ENCODE data around the gene CCDC154. TPM values are rescaled to one million over a fixed set of nuclear protein-coding genes. Genes with fewer than 3 reads are reported as not detected.

Gene CCDC154
- total and polyA plus RNA-seq, 10 of the 15 experiments (the other 5 are each of a cell fraction or from before 2014, with no cell fraction given), result 0.06 to 0.26 (median 0.25) TPM; not detected in 7

- DNase-seq (ENCODE audit: low read depth, low spot score) (no peak), FAIRE-seq (no peak), ATAC-seq (no peak)
- Histone ChIP-seq H2AFZ (ENCODE audit: control insufficient read depth, low read depth, low read length) (no peak within 1 kb of the TSS), H3K4me3 (no peak within 1 kb of the TSS), H3K4me2 (ENCODE audit: control insufficient read depth, insufficient read depth) (no peak within 1 kb of the TSS), H4K20me1 (ENCODE audit: control insufficient read depth, insufficient read depth) (no peaks in the 10 kb centered on the region), H3K9me3 (replicated peaks; ENCODE audit: control insufficient read depth, insufficient read depth, low read length) (no peaks in the 10 kb centered on the region), H3K36me3 (ENCODE audit: control insufficient read depth in 2 of 2, insufficient read depth in 2 of 2, low read length in 1 of 2) (no peaks in the 10 kb centered on the region), H3K27ac (ENCODE audit: control insufficient read depth, insufficient read depth) (no peak within 1 kb of the TSS), H3K79me2 (ENCODE audit: control insufficient read depth, insufficient read depth, low read length) (peaks cover 4% of the 10 kb centered on the region), H3K4me1 (ENCODE audit: control insufficient read depth, insufficient read depth, low read length) (no peaks in the 10 kb centered on the region; the same call in 1 of the 2 replicates), H3K27me3 (replicated peaks in 1 of 2; ENCODE audit: control insufficient read depth in 2 of 2, insufficient read depth in 2 of 2, low read length in 1 of 2) (no peaks in the 10 kb centered on the region), H3K9ac (ENCODE audit: control insufficient read depth, insufficient read depth, low read length) (no peak within 1 kb of the TSS)
- in situ Hi-C loops (cut with MboI) (no loop called here), intact Hi-C loops (cut with micrococcal nuclease; ENCODE audit: unreplicated experiment) (no loop called here)
- POLR2A ChIA-PET, result no interaction called here
- 58% methylated on average over 19 of the region's 19 CpGs for WGBS (ENCODE audit: insufficient coverage, insufficient replicate concordance, low lambda C conversion rate, missing lambda C conversion rate)
- SMC1A ChIA-PET (ENCODE audit: uncharacterized antibody, unreplicated experiment), result no interaction called here
- CTCF ChIA-PET, result no interaction called here
- no TSS peak for BruUV-seq (replicated peaks)
- RAD21 ChIA-PET (ENCODE audit: unreplicated experiment), result no interaction called here
- TF ChIP-seq POLR2A (IDR thresholded peaks at IDR 0.05; ENCODE audit: low read depth, low read length), result no peak
- no peak for TF ChIP-seq POLR2AphosphoS2 (IDR thresholded peaks at IDR 0.05; ENCODE audit: low read depth, low read length)
- TF ChIP-seq NFYB (IDR thresholded peaks at IDR 0.05; ENCODE audit: insufficient read depth, low read depth, low read length), result no peak
- no peak for TF ChIP-seq IKZF2 (IDR thresholded peaks at IDR 0.05)
- no peak for TF ChIP-seq BCL3 (IDR thresholded peaks at IDR 0.05; ENCODE audit: borderline replicate concordance, insufficient read depth, low read depth, low read length, poor library complexity, severe bottlenecking)
- TF ChIP-seq, protein P1, sequence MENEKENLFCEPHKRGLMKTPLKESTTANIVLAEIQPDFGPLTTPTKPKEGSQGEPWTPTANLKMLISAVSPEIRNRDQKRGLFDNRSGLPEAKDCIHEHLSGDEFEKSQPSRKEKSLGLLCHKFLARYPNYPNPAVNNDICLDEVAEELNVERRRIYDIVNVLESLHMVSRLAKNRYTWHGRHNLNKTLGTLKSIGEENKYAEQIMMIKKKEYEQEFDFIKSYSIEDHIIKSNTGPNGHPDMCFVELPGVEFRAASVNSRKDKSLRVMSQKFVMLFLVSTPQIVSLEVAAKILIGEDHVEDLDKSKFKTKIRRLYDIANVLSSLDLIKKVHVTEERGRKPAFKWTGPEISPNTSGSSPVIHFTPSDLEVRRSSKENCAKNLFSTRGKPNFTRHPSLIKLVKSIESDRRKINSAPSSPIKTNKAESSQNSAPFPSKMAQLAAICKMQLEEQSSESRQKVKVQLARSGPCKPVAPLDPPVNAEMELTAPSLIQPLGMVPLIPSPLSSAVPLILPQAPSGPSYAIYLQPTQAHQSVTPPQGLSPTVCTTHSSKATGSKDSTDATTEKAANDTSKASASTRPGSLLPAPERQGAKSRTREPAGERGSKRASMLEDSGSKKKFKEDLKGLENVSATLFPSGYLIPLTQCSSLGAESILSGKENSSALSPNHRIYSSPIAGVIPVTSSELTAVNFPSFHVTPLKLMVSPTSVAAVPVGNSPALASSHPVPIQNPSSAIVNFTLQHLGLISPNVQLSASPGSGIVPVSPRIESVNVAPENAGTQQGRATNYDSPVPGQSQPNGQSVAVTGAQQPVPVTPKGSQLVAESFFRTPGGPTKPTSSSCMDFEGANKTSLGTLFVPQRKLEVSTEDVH (IDR thresholded peaks at IDR 0.05; ENCODE audit: low read depth, partially characterized antibody), result no peak
- no peak for TF ChIP-seq CEBPB (IDR thresholded peaks at IDR 0.05; ENCODE audit: borderline replicate concordance in 1 of 2, low read depth in 2 of 2, low read length in 2 of 2)
- TF ChIP-seq ATF7 (IDR thresholded peaks at IDR 0.05; ENCODE audit: low read depth), result no peak
- TF ChIP-seq RAD21 (IDR thresholded peaks at IDR 0.05; ENCODE audit: insufficient read depth, low read depth, low read length), result no peak
- TF ChIP-seq, protein P2, sequence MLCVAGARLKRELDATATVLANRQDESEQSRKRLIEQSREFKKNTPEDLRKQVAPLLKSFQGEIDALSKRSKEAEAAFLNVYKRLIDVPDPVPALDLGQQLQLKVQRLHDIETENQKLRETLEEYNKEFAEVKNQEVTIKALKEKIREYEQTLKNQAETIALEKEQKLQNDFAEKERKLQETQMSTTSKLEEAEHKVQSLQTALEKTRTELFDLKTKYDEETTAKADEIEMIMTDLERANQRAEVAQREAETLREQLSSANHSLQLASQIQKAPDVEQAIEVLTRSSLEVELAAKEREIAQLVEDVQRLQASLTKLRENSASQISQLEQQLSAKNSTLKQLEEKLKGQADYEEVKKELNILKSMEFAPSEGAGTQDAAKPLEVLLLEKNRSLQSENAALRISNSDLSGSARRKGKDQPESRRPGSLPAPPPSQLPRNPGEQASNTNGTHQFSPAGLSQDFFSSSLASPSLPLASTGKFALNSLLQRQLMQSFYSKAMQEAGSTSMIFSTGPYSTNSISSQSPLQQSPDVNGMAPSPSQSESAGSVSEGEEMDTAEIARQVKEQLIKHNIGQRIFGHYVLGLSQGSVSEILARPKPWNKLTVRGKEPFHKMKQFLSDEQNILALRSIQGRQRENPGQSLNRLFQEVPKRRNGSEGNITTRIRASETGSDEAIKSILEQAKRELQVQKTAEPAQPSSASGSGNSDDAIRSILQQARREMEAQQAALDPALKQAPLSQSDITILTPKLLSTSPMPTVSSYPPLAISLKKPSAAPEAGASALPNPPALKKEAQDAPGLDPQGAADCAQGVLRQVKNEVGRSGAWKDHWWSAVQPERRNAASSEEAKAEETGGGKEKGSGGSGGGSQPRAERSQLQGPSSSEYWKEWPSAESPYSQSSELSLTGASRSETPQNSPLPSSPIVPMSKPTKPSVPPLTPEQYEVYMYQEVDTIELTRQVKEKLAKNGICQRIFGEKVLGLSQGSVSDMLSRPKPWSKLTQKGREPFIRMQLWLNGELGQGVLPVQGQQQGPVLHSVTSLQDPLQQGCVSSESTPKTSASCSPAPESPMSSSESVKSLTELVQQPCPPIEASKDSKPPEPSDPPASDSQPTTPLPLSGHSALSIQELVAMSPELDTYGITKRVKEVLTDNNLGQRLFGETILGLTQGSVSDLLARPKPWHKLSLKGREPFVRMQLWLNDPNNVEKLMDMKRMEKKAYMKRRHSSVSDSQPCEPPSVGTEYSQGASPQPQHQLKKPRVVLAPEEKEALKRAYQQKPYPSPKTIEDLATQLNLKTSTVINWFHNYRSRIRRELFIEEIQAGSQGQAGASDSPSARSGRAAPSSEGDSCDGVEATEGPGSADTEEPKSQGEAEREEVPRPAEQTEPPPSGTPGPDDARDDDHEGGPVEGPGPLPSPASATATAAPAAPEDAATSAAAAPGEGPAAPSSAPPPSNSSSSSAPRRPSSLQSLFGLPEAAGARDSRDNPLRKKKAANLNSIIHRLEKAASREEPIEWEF (IDR thresholded peaks at IDR 0.05; ENCODE audit: insufficient replicate concordance, low read depth, low read length), result no peak
- TF ChIP-seq CBX3 (IDR thresholded peaks at IDR 0.05; ENCODE audit: borderline replicate concordance, low read depth), result no peak
- no peak for TF ChIP-seq BCL11A (IDR thresholded peaks at IDR 0.05; ENCODE audit: low read depth, low read length)
These were observed 44.3 kb upstream of the CCDC154 start, which contains the start of gene PTX4 for GRCh38 chr16:1488619-1489018. TSS of gene PTX4 (minus strand) at chr16:1488944. CDS start at chr16:1488909, 35 bp downstream.

Data from GM12878 (cell line).